ENCODE measurements around the gene CSRNP3.

The CSRNP3 gene

GRCh38 chr2:165640247-165640929, 170.9 kb downstream of the CSRNP3 start:
- TF ChIP-seq EZH2 (IDR thresholded peaks at IDR 0.05; ENCODE audit: borderline replicate concordance, low read length): no peak
- no peak for TF ChIP-seq CTCF (IDR thresholded peaks at IDR 0.05; ENCODE audit: low read length)

GRCh38 chr2:165645930-165646831, 176.7 kb downstream of the CSRNP3 start:
- no peaks in the 10 kb centered on the region for H3K9me3 ChIP-seq (ENCODE audit: low read length)
- peaks cover 18% of the 10 kb centered on the region for H3K4me1 ChIP-seq (ENCODE audit: insufficient read depth, low read length, severe bottlenecking)
- no peaks in the 10 kb centered on the region for H3K27me3 ChIP-seq (ENCODE audit: insufficient read depth, low read length)
- H2AFZ ChIP-seq (ENCODE audit: low read length): no peak overlapping the region
- no peaks in the 10 kb centered on the region for H3K36me3 ChIP-seq (ENCODE audit: insufficient read depth, low read length)
- no peaks in the 10 kb centered on the region for H4K20me1 ChIP-seq (ENCODE audit: insufficient read depth, low read length)
- no peak overlapping the region for H3K27ac ChIP-seq (ENCODE audit: low read depth, low read length, poor library complexity, severe bottlenecking)
- H3K4me3 ChIP-seq (ENCODE audit: low read depth, low read length, poor library complexity, severe bottlenecking): no peak overlapping the region
- TF ChIP-seq CTCF (IDR thresholded peaks at IDR 0.05; ENCODE audit: low read length): no peak
- TF ChIP-seq EZH2 (IDR thresholded peaks at IDR 0.05; ENCODE audit: borderline replicate concordance, low read length): no peak
- no peak overlapping the region for H3K4me2 ChIP-seq (ENCODE audit: low read length)
- H3K79me2 ChIP-seq (ENCODE audit: insufficient read depth, low read length): no peaks in the 10 kb centered on the region
- no peaks in the 10 kb centered on the region for H3K9me2 ChIP-seq (ENCODE audit: low read depth, low read length)
- H3F3A ChIP-seq (ENCODE audit: insufficient read depth, low read length): no peaks in the 10 kb centered on the region
- no peak overlapping the region for H3K9ac ChIP-seq (ENCODE audit: low read length)

More at GRCh38 chr2:165640247-165640929, 170.9 kb downstream of the CSRNP3 start:
- Histone ChIP-seq H3K27me3 (ENCODE audit: insufficient read depth, low read length) (no peaks in the 10 kb centered on the region), H3K9me2 (ENCODE audit: low read depth, low read length) (no peaks in the 10 kb centered on the region), H3K4me2 (ENCODE audit: low read length) (no peak overlapping the region), H3K9me3 (ENCODE audit: low read length) (no peaks in the 10 kb centered on the region), H3K4me1 (ENCODE audit: insufficient read depth, low read length, severe bottlenecking) (no peaks in the 10 kb centered on the region), H4K20me1 (ENCODE audit: insufficient read depth, low read length) (no peaks in the 10 kb centered on the region), H3K36me3 (ENCODE audit: insufficient read depth, low read length) (no peaks in the 10 kb centered on the region), H2AFZ (ENCODE audit: low read length) (no peak overlapping the region), H3K79me2 (ENCODE audit: insufficient read depth, low read length) (no peaks in the 10 kb centered on the region), H3K27ac (ENCODE audit: low read depth, low read length, poor library complexity, severe bottlenecking) (no peak overlapping the region), H3F3A (ENCODE audit: insufficient read depth, low read length) (no peaks in the 10 kb centered on the region), H3K4me3 (ENCODE audit: low read depth, low read length, poor library complexity, severe bottlenecking) (no peak overlapping the region), H3K9ac (ENCODE audit: low read length) (no peak overlapping the region)

GRCh38 chr2:165647409-165647808, 177.9 kb downstream of the CSRNP3 start:
- H4K20me1 ChIP-seq (ENCODE audit: insufficient read depth, low read length): no peaks in the 10 kb centered on the region
- H3K27me3 ChIP-seq (ENCODE audit: insufficient read depth, low read length): no peaks in the 10 kb centered on the region
- no peak overlapping the region for H3K9ac ChIP-seq (ENCODE audit: low read length)
- H3K9me3 ChIP-seq (ENCODE audit: low read length): no peaks in the 10 kb centered on the region
- H3K4me2 ChIP-seq (ENCODE audit: low read length): no peak overlapping the region
- H3F3A ChIP-seq (ENCODE audit: insufficient read depth, low read length): no peaks in the 10 kb centered on the region
- H3K79me2 ChIP-seq (ENCODE audit: insufficient read depth, low read length): no peaks in the 10 kb centered on the region
- H3K27ac ChIP-seq (ENCODE audit: low read depth, low read length, poor library complexity, severe bottlenecking): no peak overlapping the region
- no peaks in the 10 kb centered on the region for H3K9me2 ChIP-seq (ENCODE audit: low read depth, low read length)
- H3K4me3 ChIP-seq (ENCODE audit: low read depth, low read length, poor library complexity, severe bottlenecking): no peak overlapping the region
- H3K36me3 ChIP-seq (ENCODE audit: insufficient read depth, low read length): no peaks in the 10 kb centered on the region
- TF ChIP-seq CTCF (IDR thresholded peaks at IDR 0.05; ENCODE audit: low read length): no peak
- no peak for TF ChIP-seq EZH2 (IDR thresholded peaks at IDR 0.05; ENCODE audit: borderline replicate concordance, low read length)
- H2AFZ ChIP-seq (ENCODE audit: low read length): no peak overlapping the region
- peaks cover 18% of the 10 kb centered on the region for H3K4me1 ChIP-seq (ENCODE audit: insufficient read depth, low read length, severe bottlenecking)

Measured in OCI-LY1 (cell line).